Adrenal gland (tissue), 12 donors: ENCODE results near the gene SVEP1. TPM values are rescaled to one million over a fixed set of nuclear protein-coding genes. Genes with fewer than 3 reads are reported as not detected.

Source experiments
- DNase-seq, 7 donors: peaks; one replicate each; pipeline ENCODE4 v3.0.0-alpha.2; 2019 to 2020
- H3K27ac ChIP-seq, 5 donors: fragments of 200-600 bp; sonication (generic) in 4 of 5; 1 replicate in 3 of 5; 2 replicates in 2 of 5; pipeline versions ENCODE4 v1.5.1 to v1.8.0; 2016 to 2020; ENCODE audit warnings: mild to moderate bottlenecking in 1 of 5
- H3K27me3 ChIP-seq: fragments of 200-600 bp; 2 replicates; pipeline ENCODE4 v1.8.0; 2021
- H3K36me3 ChIP-seq, 2 donors: fragments of 200-600 bp; replicated peaks in 1 of 2; 1 replicate in 1 of 2; 2 replicates in 1 of 2; pipeline versions ENCODE4 v1.5.1 to v1.8.0; 2018 to 2022
- H3K4me1 ChIP-seq, 2 donors: fragments of 200-600 bp; replicated peaks in 1 of 2; 1 replicate in 1 of 2; 2 replicates in 1 of 2; pipeline versions ENCODE4 v1.5.1 to v1.8.0; 2018 to 2021
- H3K4me3 ChIP-seq, 4 donors: fragments of 200-600 bp; sonication (generic) in 3 of 4; one replicate each; pipeline ENCODE4 v1.5.1; 2016 to 2018
- H3K9me3 ChIP-seq, 3 donors: fragments of 200-600 bp; sonication (generic) in 1 of 3; replicated peaks in 1 of 3; 1 replicate in 2 of 3; 2 replicates in 1 of 3; pipeline versions ENCODE4 v1.5.1 to v1.8.0; 2016 to 2021
- CTCF ChIP-seq, 6 experiments: fragments of 450-650 bp in 4 of 6; fragments of 200-600 bp in 2 of 6; sonication (generic) in 1 of 6; IDR thresholded peaks; 1 replicate in 5 of 6; 2 replicates in 1 of 6; pipeline versions ENCODE4 v1.5.1 to v1.8.0; 2016 to 2021; ENCODE audit warnings: antibody characterized with exemption in 6 of 6, mild to moderate bottlenecking in 2 of 6, moderate library complexity in 1 of 6
- POLR2A ChIP-seq, 2 donors: fragments of 450-650 bp; IDR thresholded peaks; one replicate each; pipeline ENCODE4 v1.6.1; 2017; ENCODE audit warnings: antibody characterized with exemption in 2 of 2, mild to moderate bottlenecking in 2 of 2, moderate library complexity in 1 of 2
- WGBS, 4 donors: extraction: QIAGEN DNeasy Blood & Tissue Kit in 2 of 4; methylation state at CpG; one replicate each; pipeline versions ENCODE4 v1.1.5 to v1.1.7; 2013 to 2017; 5-methylcytosine and 5-hydroxymethylcytosine counted together
- intact Hi-C, 2 donors: fragments of 100-400 bp; cut with DNase I; formaldehyde crosslinking; loops; one replicate each; pipeline versions ENCODE4 v1.14.1 to v1.15.0; 2022 to 2023
- polyA plus RNA-seq, 3 donors: library from polyadenylated mRNA; stranded (reverse); fragments of 200-250 nt in 2 of 3; fragments of 350-450 nt in 1 of 3; fragmentation: Illumina TruSeq in 1 of 3; extraction: RNeasy Lipid Tissue Mini Kit (QIAGEN cat#74804) in 1 of 3; gene quantifications; one replicate each; pipeline ENCODE4 v1.2.3, GENCODE V29; 2013 to 2014
- total RNA-seq, 9 donors: library from RNA; depleted of rRNA in 4 of 9; stranded (reverse); fragments of >200 nt in 4 of 9; fragments of 120-200 nt in 1 of 9; fragmentation: NEBNext Ultra II Directional in 1 of 9; extraction: Animal tissue kit (Norgen Biotek cat#: 25700) in 1 of 9; gene quantifications; one replicate each; pipeline versions ENCODE4 v1.1.0 to v1.2.4, GENCODE V29; 2013 to 2023
- donor health status: healthy with polysubstance abuse.
- donor health status: Bipolar disorder and iron deficiency.
- donor health status: DM: yes; HTN: yes; CAD: no.
- donor health status: DM: no; HTN: no; CAD: no.
- donor health status: DM: no; HTN: no; CAD: no.
- donor health status: DM: yes; HTN: yes; CAD: no.

SVEP1 gene
- total and polyA plus RNA-seq, 12 donors = 2.2 to 45.3 (median 23.0) TPM

- Histone ChIP-seq H3K27ac (no peak overlapping the region), H3K4me1 (no peaks in the 10 kb centered on the region), H3K9me3 (no peaks in the 10 kb centered on the region), H3K4me3 (no peak overlapping the region), H3K36me3 (no peaks in the 10 kb centered on the region), H3K27me3 (no peaks in the 10 kb centered on the region)
- TF ChIP-seq POLR2A (IDR thresholded peaks at IDR 0.05) (no peak), CTCF (IDR thresholded peaks at IDR 0.05) (no peak)
- intact Hi-C loops = no loop called here
- DNase-seq = no peak
- WGBS, 4 donors = 74 to 85% (median 80%) methylated on average over 4 of the region's 4 CpGs
These were observed 21.6 kb upstream of the SVEP1 start for GRCh38 chr9:110601098-110601497.

- no peak overlapping the region for H3K27ac ChIP-seq
- no peaks in the 10 kb centered on the region for H3K4me1 ChIP-seq
- H3K9me3 ChIP-seq = no peaks in the 10 kb centered on the region
- no peak for TF ChIP-seq CTCF (IDR thresholded peaks at IDR 0.05)
- no peak for TF ChIP-seq POLR2A (IDR thresholded peaks at IDR 0.05)
- no peak overlapping the region for H3K4me3 ChIP-seq
- DNase-seq = no peak
- 72 to 84% (median 77%) methylated on average over 10 of the region's 10 CpGs for WGBS, 4 donors
- intact Hi-C loops = no loop called here
- H3K27me3 ChIP-seq = peaks cover 4% of the 10 kb centered on the region
- H3K36me3 ChIP-seq = no peaks in the 10 kb centered on the region
These were observed 19.9 kb upstream of the SVEP1 start for GRCh38 chr9:110599468-110599867.

GRCh38 chr9:110592044-110592830 is 12.7 kb upstream of the SVEP1 start:
- intact Hi-C loops = no loop called here
- TF ChIP-seq CTCF (IDR thresholded peaks at IDR 0.05) = no peak
- TF ChIP-seq POLR2A (IDR thresholded peaks at IDR 0.05) = no peak
- Histone ChIP-seq H3K9me3 (no peaks in the 10 kb centered on the region), H3K36me3 (no peaks in the 10 kb centered on the region), H3K4me3 (no peak overlapping the region), H3K27ac (no peak overlapping the region), H3K27me3 (peaks cover 5% of the 10 kb centered on the region), H3K4me1 (no peaks in the 10 kb centered on the region)
- no peak for DNase-seq
- 68 to 82% (median 76%) methylated on average over 5 of the region's 5 CpGs for WGBS, 4 donors

- peaks cover 5% of the 10 kb centered on the region for H3K27me3 ChIP-seq
- TF ChIP-seq CTCF (IDR thresholded peaks at IDR 0.05) = no peak
- TF ChIP-seq POLR2A (IDR thresholded peaks at IDR 0.05) = no peak
- no peak overlapping the region for H3K4me3 ChIP-seq
- DNase-seq = no peak
- H3K9me3 ChIP-seq = no peaks in the 10 kb centered on the region
- H3K27ac ChIP-seq = no peak overlapping the region
- intact Hi-C loops = no loop called here
- 15 to 30% (median 24%) methylated on average over 1 of the region's 1 CpG for WGBS, 4 donors
- no peaks in the 10 kb centered on the region for H3K36me3 ChIP-seq
- no peaks in the 10 kb centered on the region for H3K4me1 ChIP-seq
These were observed 12.0 kb upstream of the SVEP1 start for GRCh38 chr9:110591526-110591925.
